Measurements from ENCODE around the gene OR52E5.

Gene OR52E5

DNA sequence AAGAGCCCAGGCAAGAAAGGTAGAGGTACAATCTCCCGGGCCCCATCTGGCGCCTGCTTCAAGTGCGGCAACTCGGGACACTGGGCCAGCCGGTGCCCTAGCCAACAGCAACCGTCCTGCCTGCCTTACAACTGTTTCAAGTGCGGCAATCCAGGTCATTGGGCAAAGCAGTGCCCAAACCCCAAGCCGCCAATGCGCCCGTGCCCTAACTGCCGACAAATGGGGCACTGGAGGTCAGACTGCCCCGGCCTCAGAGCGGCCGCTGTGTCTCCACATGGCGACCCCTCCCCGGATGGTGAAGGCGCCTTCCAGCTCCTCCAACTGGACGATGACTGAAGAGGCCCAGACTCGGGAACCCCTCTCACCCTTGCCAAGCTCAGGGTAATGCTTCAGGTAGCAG is 37.6 kb downstream of the OR52E5 start:
- Histone ChIP-seq H3K4me2 (ENCODE audit: low read length) (no peak overlapping the region), H3K9me3 (ENCODE audit: insufficient read depth, low read depth, low read length) (peaks cover 12% of the 10 kb centered on the region), H4K8ac (ENCODE audit: low read depth, low read length) (no peak overlapping the region), H2BK5ac (ENCODE audit: low read depth, low read length, poor library complexity) (no peak overlapping the region), H2AK5ac (ENCODE audit: low read length) (no peak overlapping the region), H3K23ac (ENCODE audit: low read length) (no peak overlapping the region), H2BK12ac (ENCODE audit: low read length) (no peak overlapping the region), H3K4ac (ENCODE audit: low read depth, low read length) (no peak overlapping the region), H3K4me1 (ENCODE audit: control insufficient read depth in 1 of 2, insufficient read depth in 2 of 2, low read length in 2 of 2) (no peaks in the 10 kb centered on the region), H3K36me3 (ENCODE audit: control insufficient read depth in 1 of 2, insufficient read depth in 2 of 2, low read length in 2 of 2) (no peaks in the 10 kb centered on the region), H2BK120ac (ENCODE audit: insufficient read depth, low read length, poor library complexity) (no peak overlapping the region), H3K79me2 (ENCODE audit: control insufficient read depth, insufficient read depth, low read length, poor library complexity) (no peaks in the 10 kb centered on the region), H4K12ac (ENCODE audit: low read depth, low read length) (no peak overlapping the region), H2AFZ (ENCODE audit: insufficient read depth, low read length, poor library complexity) (no peak overlapping the region), H3K79me1 (ENCODE audit: low read length) (no peaks in the 10 kb centered on the region), H3K27me3 (ENCODE audit: insufficient read depth, low read length) (no peaks in the 10 kb centered on the region), H3K18ac (ENCODE audit: low read length) (no peak overlapping the region), H4K91ac (ENCODE audit: low read depth, low read length) (no peak overlapping the region), H3K9ac (ENCODE audit: low read length) (no peak overlapping the region), H3K4me3 (ENCODE audit: low read depth, low read length) (no peak overlapping the region), H3K27ac (ENCODE audit: low read depth, low read length) (no peak overlapping the region), H3K14ac (ENCODE audit: low read length) (no peak overlapping the region)
- DNase-seq, result no peak
- no CpG with 5 or more reads among the region's 19 CpGs for WGBS (ENCODE audit: extremely low coverage, insufficient coverage, insufficient read length)

DNA sequence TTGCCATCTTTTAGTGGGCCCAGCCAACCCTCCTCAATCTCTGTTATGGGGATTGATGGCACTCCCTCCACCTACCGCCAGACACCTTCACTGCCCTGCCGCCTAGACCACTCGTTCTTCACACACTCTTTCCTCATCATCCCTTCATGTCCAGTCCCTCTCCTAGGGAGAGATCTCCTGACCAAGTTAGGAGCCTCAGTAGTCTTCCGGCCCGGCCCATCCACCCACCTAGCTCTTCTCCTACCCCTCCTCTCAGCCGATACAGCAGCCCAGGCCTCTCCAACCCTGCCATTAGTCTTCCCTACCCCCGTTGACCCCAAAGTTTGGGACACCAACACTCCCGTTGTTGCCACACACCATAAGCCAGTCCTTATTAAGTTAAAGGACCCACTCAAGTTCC is 38.1 kb downstream of the OR52E5 start:
- DNase-seq, result no peak
- Histone ChIP-seq H2BK120ac (ENCODE audit: insufficient read depth, low read length, poor library complexity) (no peak overlapping the region), H3K23ac (ENCODE audit: low read length) (no peak overlapping the region), H3K14ac (ENCODE audit: low read length) (no peak overlapping the region), H2BK5ac (ENCODE audit: low read depth, low read length, poor library complexity) (no peak overlapping the region), H3K4me3 (ENCODE audit: low read depth, low read length) (no peak overlapping the region), H3K27ac (ENCODE audit: low read depth, low read length) (no peak overlapping the region), H3K27me3 (ENCODE audit: insufficient read depth, low read length) (no peaks in the 10 kb centered on the region), H4K8ac (ENCODE audit: low read depth, low read length) (no peak overlapping the region), H3K4ac (ENCODE audit: low read depth, low read length) (no peak overlapping the region), H3K4me2 (ENCODE audit: low read length) (no peak overlapping the region), H4K91ac (ENCODE audit: low read depth, low read length) (no peak overlapping the region), H3K9ac (ENCODE audit: low read length) (no peak overlapping the region), H2AK5ac (ENCODE audit: low read length) (no peak overlapping the region), H2AFZ (ENCODE audit: insufficient read depth, low read length, poor library complexity) (no peak overlapping the region), H2BK12ac (ENCODE audit: low read length) (no peak overlapping the region), H3K79me1 (ENCODE audit: low read length) (no peaks in the 10 kb centered on the region), H4K12ac (ENCODE audit: low read depth, low read length) (no peak overlapping the region), H3K9me3 (ENCODE audit: insufficient read depth, low read depth, low read length) (peaks cover 12% of the 10 kb centered on the region), H3K36me3 (ENCODE audit: control insufficient read depth in 1 of 2, insufficient read depth in 2 of 2, low read length in 2 of 2) (no peaks in the 10 kb centered on the region), H3K4me1 (ENCODE audit: control insufficient read depth in 1 of 2, insufficient read depth in 2 of 2, low read length in 2 of 2) (no peaks in the 10 kb centered on the region), H3K18ac (ENCODE audit: low read length) (no peak overlapping the region), H3K79me2 (ENCODE audit: control insufficient read depth, insufficient read depth, low read length, poor library complexity) (no peaks in the 10 kb centered on the region)
- no CpG with 5 or more reads among the region's 8 CpGs for WGBS (ENCODE audit: extremely low coverage, insufficient coverage, insufficient read length)

- no peak overlapping the region for H2BK5ac ChIP-seq (ENCODE audit: low read depth, low read length, poor library complexity)
- H3K36me3 ChIP-seq (ENCODE audit: control insufficient read depth in 1 of 2, insufficient read depth in 2 of 2, low read length in 2 of 2), result no peaks in the 10 kb centered on the region
- H3K79me1 ChIP-seq (ENCODE audit: low read length), result no peaks in the 10 kb centered on the region
- H2BK12ac ChIP-seq (ENCODE audit: low read length), result no peak overlapping the region
- H3K9me3 ChIP-seq (ENCODE audit: insufficient read depth, low read depth, low read length), result peaks cover 17% of the 10 kb centered on the region
- H3K18ac ChIP-seq (ENCODE audit: low read length), result no peak overlapping the region
- no peak overlapping the region for H4K91ac ChIP-seq (ENCODE audit: low read depth, low read length)
- H3K4me3 ChIP-seq (ENCODE audit: low read depth, low read length), result no peak overlapping the region
- no peak overlapping the region for H3K27ac ChIP-seq (ENCODE audit: low read depth, low read length)
- H3K4me2 ChIP-seq (ENCODE audit: low read length), result no peak overlapping the region
- H3K4ac ChIP-seq (ENCODE audit: low read depth, low read length), result no peak overlapping the region
- DNase-seq, result no peak
- H4K8ac ChIP-seq (ENCODE audit: low read depth, low read length), result no peak overlapping the region
- H3K23ac ChIP-seq (ENCODE audit: low read length), result no peak overlapping the region
- H3K4me1 ChIP-seq (ENCODE audit: control insufficient read depth in 1 of 2, insufficient read depth in 2 of 2, low read length in 2 of 2), result no peaks in the 10 kb centered on the region
- H3K27me3 ChIP-seq (ENCODE audit: insufficient read depth, low read length), result no peaks in the 10 kb centered on the region
- H3K14ac ChIP-seq (ENCODE audit: low read length), result no peak overlapping the region
- H2BK120ac ChIP-seq (ENCODE audit: insufficient read depth, low read length, poor library complexity), result no peak overlapping the region
- no CpG with 5 or more reads among the region's 11 CpGs for WGBS (ENCODE audit: extremely low coverage, insufficient coverage, insufficient read length)
- no peak overlapping the region for H2AK5ac ChIP-seq (ENCODE audit: low read length)
- no peak overlapping the region for H2AFZ ChIP-seq (ENCODE audit: insufficient read depth, low read length, poor library complexity)
- H4K12ac ChIP-seq (ENCODE audit: low read depth, low read length), result no peak overlapping the region
- H3K79me2 ChIP-seq (ENCODE audit: control insufficient read depth, insufficient read depth, low read length, poor library complexity), result no peaks in the 10 kb centered on the region
- no peak overlapping the region for H3K9ac ChIP-seq (ENCODE audit: low read length)
These were observed 39.7 kb downstream of the OR52E5 start for GRCh38 chr11:5932671-5933070.

DNA sequence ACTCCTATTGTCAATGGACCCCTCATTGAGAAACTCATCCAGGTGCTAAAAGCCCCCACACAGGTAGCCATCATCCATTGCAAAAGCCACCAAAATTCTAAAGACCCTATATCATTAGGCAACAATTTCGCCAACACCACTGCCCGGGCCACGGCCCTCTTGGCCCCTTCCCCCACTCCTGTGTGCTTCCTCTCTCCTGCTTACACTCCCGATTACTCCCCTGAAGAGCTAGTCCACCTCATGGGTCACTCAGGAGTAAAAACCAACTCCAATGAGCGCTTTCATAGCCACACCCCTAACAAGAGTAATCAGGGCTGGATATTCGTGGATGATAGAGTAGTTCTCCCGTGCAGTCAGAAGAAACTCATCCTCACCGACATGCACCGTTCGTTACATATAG is 40.1 kb downstream of the OR52E5 start:
- no peak overlapping the region for H3K14ac ChIP-seq (ENCODE audit: low read length)
- no peaks in the 10 kb centered on the region for H3K36me3 ChIP-seq (ENCODE audit: control insufficient read depth in 1 of 2, insufficient read depth in 2 of 2, low read length in 2 of 2)
- no peak overlapping the region for H3K4ac ChIP-seq (ENCODE audit: low read depth, low read length)
- no peak overlapping the region for H3K27ac ChIP-seq (ENCODE audit: low read depth, low read length)
- no peak overlapping the region for H3K9ac ChIP-seq (ENCODE audit: low read length)
- no peak overlapping the region for H2BK5ac ChIP-seq (ENCODE audit: low read depth, low read length, poor library complexity)
- no peak overlapping the region for H3K4me3 ChIP-seq (ENCODE audit: low read depth, low read length)
- WGBS (ENCODE audit: extremely low coverage, insufficient coverage, insufficient read length), result no CpG with 5 or more reads among the region's 10 CpGs
- no peak overlapping the region for H4K91ac ChIP-seq (ENCODE audit: low read depth, low read length)
- no peak overlapping the region for H4K12ac ChIP-seq (ENCODE audit: low read depth, low read length)
- H3K9me3 ChIP-seq (ENCODE audit: insufficient read depth, low read depth, low read length), result peaks cover 20% of the 10 kb centered on the region
- no peak overlapping the region for H2BK12ac ChIP-seq (ENCODE audit: low read length)
- H4K8ac ChIP-seq (ENCODE audit: low read depth, low read length), result no peak overlapping the region
- H3K4me1 ChIP-seq (ENCODE audit: control insufficient read depth in 1 of 2, insufficient read depth in 2 of 2, low read length in 2 of 2), result no peaks in the 10 kb centered on the region
- no peak overlapping the region for H3K4me2 ChIP-seq (ENCODE audit: low read length)
- H3K79me2 ChIP-seq (ENCODE audit: control insufficient read depth, insufficient read depth, low read length, poor library complexity), result no peaks in the 10 kb centered on the region
- DNase-seq, result no peak
- H2AK5ac ChIP-seq (ENCODE audit: low read length), result no peak overlapping the region
- H3K27me3 ChIP-seq (ENCODE audit: insufficient read depth, low read length), result no peaks in the 10 kb centered on the region
- no peak overlapping the region for H2AFZ ChIP-seq (ENCODE audit: insufficient read depth, low read length, poor library complexity)
- no peak overlapping the region for H2BK120ac ChIP-seq (ENCODE audit: insufficient read depth, low read length, poor library complexity)
- no peak overlapping the region for H3K23ac ChIP-seq (ENCODE audit: low read length)
- no peak overlapping the region for H3K18ac ChIP-seq (ENCODE audit: low read length)
- no peaks in the 10 kb centered on the region for H3K79me1 ChIP-seq (ENCODE audit: low read length)
